Brain microvascular endothelial cell (primary cell): ENCODE data around the gene MYH7.
A peak's percentile ranks its signal among the peaks of the same experiment; 100 is the strongest.
"Not testable (repeated sequence)": the region's sequence is repeated elsewhere in the genome, so short reads cannot be mapped to it uniquely, and the experiment has no call there.

Source experiments
- DNase-seq: peaks from one replicate; pipeline ENCODE4 v3.0.0-alpha.2; 2020
- H3K27ac ChIP-seq: fragments of 250-450 bp; sonication (Bioruptor Pico); 2 replicates; pipeline ENCODE4 v1.5.1; 2020; ENCODE audit warnings: mild to moderate bottlenecking, moderate library complexity
- H3K27me3 ChIP-seq: fragments of 250-450 bp; sonication (Bioruptor Pico); replicated peaks from 2 replicates; pipeline ENCODE4 v1.5.1; 2020; ENCODE audit warnings: mild to moderate bottlenecking
- H3K36me3 ChIP-seq: fragments of 250-450 bp; sonication (Bioruptor Pico); replicated peaks from 2 replicates; pipeline ENCODE4 v1.5.1; 2020; ENCODE audit warnings: mild to moderate bottlenecking
- H3K4me3 ChIP-seq: 2 replicates; pipeline ENCODE4 v1.5.1; 2011; ENCODE audit warnings: low read depth, mild to moderate bottlenecking, control low read depth, low read length, moderate library complexity
- in situ Hi-C: cut with HindIII; loops from 2 replicates; pipeline ENCODE4 v1.10.0; 2017; ENCODE audit warnings: low sequenced_read_pairs, low pct_ligation_motif_present
- TF ChIP-seq, protein P1 (sequence below): IDR thresholded peaks from 2 replicates; pipeline ENCODE4 v1.5.1; 2011; ENCODE audit warnings: low read depth, mild to moderate bottlenecking, moderate library complexity, low read length, control low read depth, inconsistent platforms; ENCODE audit errors: missing control alignments

MYH7 gene

GRCh38 chr14:23465261-23465660, 29.8 kb upstream of the MYH7 start:
- Histone ChIP-seq H3K4me3 (no peak overlapping the region), H3K27me3 (no peaks in the 10 kb centered on the region), H3K36me3 (no peaks in the 10 kb centered on the region), H3K27ac (no peak overlapping the region)
- TF ChIP-seq, protein P1, sequence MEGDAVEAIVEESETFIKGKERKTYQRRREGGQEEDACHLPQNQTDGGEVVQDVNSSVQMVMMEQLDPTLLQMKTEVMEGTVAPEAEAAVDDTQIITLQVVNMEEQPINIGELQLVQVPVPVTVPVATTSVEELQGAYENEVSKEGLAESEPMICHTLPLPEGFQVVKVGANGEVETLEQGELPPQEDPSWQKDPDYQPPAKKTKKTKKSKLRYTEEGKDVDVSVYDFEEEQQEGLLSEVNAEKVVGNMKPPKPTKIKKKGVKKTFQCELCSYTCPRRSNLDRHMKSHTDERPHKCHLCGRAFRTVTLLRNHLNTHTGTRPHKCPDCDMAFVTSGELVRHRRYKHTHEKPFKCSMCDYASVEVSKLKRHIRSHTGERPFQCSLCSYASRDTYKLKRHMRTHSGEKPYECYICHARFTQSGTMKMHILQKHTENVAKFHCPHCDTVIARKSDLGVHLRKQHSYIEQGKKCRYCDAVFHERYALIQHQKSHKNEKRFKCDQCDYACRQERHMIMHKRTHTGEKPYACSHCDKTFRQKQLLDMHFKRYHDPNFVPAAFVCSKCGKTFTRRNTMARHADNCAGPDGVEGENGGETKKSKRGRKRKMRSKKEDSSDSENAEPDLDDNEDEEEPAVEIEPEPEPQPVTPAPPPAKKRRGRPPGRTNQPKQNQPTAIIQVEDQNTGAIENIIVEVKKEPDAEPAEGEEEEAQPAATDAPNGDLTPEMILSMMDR = no peak
- in situ Hi-C loops = no loop called here
- no peak for DNase-seq

DNA sequence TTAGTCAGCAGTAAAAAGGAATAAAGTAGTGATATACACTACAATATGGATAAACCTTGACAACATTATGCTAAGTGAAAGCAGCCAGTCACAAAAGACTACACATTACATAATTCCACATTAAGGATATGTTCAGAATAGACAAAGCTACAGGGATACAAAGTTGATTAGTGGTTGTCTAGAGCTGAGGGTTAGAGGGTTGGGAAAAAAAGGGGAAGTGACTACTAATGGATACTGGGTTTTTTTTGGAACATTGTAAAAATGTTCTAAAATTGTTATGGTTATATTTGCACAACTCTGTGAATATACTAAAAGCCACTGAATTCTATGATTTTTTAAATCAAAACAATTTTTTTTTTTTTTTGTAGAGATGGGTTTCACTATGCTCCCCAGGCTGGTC, 29.2 kb upstream of the MYH7 start:
- Histone ChIP-seq H3K36me3 (no peaks in the 10 kb centered on the region), H3K4me3 (no peak overlapping the region), H3K27ac (no peak overlapping the region), H3K27me3 (no peaks in the 10 kb centered on the region)
- DNase-seq = no peak
- TF ChIP-seq, protein P1 = no peak
- in situ Hi-C loops = no loop called here

DNA sequence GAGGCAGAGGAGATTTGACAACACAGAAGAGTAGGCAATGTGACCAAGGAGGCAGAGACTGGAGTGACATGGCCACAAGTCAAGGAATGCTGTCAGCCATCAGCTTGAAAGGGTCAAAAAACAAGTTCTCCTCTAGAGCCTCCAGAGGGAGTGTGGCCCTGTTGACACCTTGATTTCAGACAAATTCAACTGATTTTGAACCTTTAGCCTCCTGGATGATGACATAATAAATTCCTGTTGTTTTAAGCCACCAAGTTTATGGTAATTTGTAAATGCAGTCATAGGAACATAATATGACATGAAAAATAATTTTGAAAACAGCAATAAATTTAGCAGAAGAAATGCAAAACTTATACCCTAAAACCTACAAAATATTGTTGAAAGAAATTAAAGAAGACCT, 25.5 kb upstream of the MYH7 start:
- H3K27me3 ChIP-seq = no peaks in the 10 kb centered on the region
- no peaks in the 10 kb centered on the region for H3K36me3 ChIP-seq
- H3K4me3 ChIP-seq = no peak overlapping the region
- no peak for DNase-seq
- in situ Hi-C loops = no loop called here
- no peak overlapping the region for H3K27ac ChIP-seq
- TF ChIP-seq, protein P1 = no peak

DNA sequence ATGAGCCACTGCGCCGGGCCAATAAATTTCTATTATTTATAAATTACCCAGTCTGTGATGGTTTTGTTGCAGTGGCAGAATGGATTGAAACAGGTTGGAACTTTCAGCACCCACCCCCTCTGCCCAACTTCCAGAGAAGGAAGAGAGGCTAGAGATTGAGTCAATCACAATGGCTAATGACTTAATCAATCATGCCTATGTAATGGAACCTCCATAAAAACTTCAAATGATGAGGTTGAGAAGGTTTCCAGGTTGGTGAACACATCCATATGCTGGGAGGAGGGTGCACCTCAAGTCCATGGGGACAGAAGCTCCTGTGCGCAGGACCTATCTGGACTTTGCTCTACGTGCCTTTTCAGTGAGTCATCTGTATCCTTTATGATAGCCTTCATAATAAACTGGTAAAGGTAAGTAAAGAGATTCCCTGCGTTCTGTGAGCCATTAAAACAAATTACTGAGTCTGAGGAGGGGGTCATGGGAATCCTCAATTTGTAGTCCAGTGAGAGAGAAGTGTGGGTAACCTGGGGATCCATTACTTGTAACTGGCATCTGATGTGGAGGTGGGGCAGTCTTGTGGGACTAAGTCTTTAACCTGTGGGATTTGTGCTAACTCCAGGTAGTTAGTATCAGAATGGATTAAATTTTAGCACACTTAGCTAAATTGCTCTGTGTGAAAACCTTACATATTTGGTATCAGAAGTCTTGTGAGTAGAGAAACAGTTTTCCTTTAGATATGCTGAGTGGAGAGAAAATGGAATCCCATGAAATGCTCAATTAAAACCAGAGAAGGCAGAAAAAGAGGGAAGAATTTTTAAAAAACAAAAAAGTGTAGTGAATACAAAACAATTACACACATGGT, 22.4 kb upstream of the MYH7 start:
- Histone ChIP-seq H3K4me3 (no peak overlapping the region), H3K27me3 (no peaks in the 10 kb centered on the region), H3K36me3 (no peaks in the 10 kb centered on the region), H3K27ac (no peak overlapping the region)
- in situ Hi-C loops = no loop called here
- DNase-seq = no peak
- TF ChIP-seq, protein P1 = no peak

DNA sequence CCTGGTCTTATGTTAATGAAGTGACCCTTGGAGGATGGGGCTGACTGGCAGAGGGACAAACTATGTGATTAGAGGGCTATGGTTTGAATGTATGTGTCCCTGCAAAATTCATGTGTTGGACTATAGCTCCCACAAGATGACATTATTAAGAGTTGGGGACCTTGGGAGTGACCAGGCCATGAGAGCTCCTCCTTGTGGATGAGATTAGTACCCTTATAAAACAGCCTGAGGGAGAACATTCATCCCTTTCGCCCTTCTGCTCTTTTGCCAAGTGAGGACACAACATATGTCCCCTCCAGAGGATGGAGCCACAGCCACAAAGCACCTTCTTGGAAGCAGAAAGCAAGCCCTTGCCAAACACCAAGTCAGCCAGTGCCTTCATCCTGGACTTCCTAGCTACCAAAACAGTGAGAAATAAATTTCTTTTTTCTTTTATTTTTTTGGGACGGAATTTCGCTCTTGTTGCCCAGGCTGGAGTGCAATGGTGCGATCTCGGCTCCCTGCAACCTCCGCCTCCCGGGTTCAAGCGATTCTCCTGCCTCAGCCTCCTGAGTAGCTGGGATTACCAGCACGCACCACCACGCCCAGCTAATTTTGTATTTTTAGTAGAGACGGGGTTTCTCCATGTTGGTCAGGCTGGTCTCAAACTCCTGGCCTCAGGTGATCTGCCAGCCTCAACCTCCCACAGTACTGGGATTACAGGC, 21.6 kb upstream of the MYH7 start:
- DNase-seq, in situ Hi-C loops, H3K36me3 ChIP-seq, H3K27ac ChIP-seq, H3K27me3 ChIP-seq, H3K4me3 ChIP-seq: not testable (repeated sequence)
- TF ChIP-seq, protein P1 = peak; percentile 40
